GM20431 (cell line): ENCODE measurements around the gene SUGP2.

Source experiments
- in situ Hi-C: fragments of 300-500 bp; cut with MseI, MboI; formaldehyde crosslinking; loops from one replicate; pipeline ENCODE4 v1.15.0; 2020; ENCODE audit warnings: low sequenced_read_pairs; ENCODE audit not compliant: unreplicated experiment

SUGP2 gene

GRCh38 chr19:18995804-18996241 is 37.5 kb downstream of the SUGP2 start:
- in situ Hi-C loops, result no loop called here

DNA sequence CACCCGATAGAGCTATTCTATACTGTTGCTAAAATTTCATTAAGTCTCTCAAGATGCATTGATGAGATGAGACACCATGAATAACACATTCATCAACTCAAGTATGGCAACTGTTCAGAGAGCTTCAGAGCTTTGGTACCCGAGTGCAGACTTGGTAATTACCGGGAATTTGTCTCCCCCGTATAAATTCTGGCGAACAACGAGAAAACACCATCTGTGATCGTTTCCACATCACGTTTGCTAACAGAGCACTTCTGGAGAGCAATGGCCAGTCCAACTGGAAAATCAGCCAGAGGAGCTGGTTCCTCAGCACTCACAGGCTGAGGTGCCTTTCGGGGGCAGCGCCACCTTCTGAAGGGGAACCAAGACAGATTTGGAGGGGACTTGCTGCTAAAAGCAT is 40.2 kb downstream of the SUGP2 start:
- in situ Hi-C loops, result no loop called here

DNA sequence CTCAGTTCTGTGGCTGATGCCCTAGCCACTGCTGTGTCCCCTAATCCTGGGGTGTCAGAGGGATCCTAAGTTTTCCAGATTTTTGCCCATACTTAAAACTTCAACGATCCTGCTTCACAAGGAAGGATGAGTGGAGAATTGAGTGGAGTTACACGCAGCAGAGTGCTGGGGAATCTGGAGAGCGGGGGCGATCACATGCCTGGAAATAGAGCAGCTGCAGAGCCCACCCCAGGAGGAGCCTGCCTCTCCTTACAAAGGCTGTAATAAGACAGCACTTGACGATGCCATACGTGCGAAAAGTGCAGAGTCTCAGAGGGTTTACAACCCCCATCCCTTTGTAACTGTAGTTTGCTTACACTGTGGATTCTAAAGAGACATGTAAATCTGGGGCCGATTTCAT is 40.6 kb downstream of the SUGP2 start:
- in situ Hi-C loops, result no loop called here

GRCh38 chr19:18991468-18991867 is 41.8 kb downstream of the SUGP2 start:
- in situ Hi-C loops, result no loop called here

- in situ Hi-C loops, result no loop called here
Observed at GRCh38 chr19:18991006-18991405, 42.3 kb downstream of the SUGP2 start.

GRCh38 chr19:18990128-18990708 is 43.1 kb downstream of the SUGP2 start:
- in situ Hi-C loops, result no loop called here

DNA sequence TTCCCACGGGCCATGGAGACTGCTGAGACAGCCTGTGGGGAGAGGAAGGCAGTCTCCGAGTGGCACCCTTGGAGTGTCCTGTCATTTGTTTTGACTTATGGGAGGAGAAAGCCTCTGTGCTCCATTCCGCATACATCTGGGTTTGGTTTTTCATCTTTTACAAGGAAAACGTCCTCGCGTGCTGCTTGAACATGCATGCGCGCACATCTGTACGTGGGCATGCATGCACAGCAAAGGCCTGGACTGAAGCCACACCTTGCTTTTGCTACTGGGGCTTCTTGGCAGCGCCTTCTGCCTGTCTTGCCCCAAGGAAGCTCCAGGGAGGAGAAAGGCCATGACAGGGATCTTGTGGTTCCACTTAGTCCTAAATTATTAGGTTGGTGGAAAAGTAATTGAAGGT is 44.0 kb downstream of the SUGP2 start:
- in situ Hi-C loops, result no loop called here

DNA sequence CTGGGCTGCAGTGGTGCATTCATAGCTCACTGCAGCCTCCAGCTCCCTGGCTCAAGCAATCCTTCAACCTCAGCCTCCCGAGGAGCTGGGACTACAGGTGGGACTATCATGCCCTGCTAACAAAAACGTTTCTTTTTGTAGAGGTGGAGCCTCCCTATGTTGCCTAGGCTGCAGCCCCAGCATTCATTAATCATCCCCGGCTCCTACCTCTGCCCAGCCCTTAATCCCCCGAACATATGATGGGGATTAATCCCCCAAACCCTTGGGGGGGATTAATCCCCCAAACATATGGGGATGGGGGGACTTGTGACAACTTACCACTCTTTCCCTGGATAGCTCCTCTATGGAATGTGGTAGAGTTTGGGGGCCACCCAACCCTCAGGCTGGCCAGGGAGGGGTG is 45.9 kb downstream of the SUGP2 start:
- in situ Hi-C loops, result no loop called here

- in situ Hi-C loops, result no loop called here
Observed at GRCh38 chr19:18985257-18985656, 48.1 kb downstream of the SUGP2 start.

DNA sequence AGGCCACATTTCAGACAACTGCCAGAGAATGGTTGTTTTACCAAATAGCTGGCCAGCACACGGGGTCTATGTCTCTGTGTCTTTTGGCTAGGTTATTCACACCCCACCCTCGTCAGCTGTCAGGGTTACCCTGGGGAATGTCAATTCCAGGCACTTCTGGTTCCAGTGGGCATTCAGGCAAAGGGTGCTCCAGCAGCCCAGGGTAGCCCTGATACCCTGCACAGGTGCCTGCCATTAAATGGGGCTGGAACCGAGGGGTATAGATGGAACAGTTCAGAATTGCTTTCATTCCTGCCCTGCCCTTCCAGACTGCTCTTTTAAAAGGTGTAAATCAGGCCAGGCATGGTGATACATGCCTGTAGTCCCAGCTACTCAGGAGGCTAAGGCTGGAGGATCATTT is 49.1 kb downstream of the SUGP2 start:
- in situ Hi-C loops, result no loop called here

DNA sequence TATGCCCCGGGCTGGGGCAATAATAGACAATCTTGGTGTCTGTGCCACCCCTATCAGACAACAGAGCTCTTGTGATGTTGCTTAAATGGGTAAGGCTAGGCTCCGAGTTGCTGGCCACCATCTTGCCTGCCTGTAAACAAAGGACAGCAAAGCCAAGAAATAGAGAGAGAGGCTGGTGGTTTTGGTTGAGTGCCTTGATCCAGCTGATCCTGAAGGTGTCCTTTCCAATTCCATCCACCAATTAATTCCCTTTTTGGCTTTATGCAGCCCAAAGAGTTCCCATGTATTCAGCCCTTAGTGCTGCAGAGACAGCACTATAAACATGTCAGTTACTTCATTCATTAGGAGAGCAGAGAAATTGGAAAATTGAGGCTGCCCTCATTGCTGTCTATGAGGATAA is 50.6 kb downstream of the SUGP2 start:
- in situ Hi-C loops, result no loop called here

GRCh38 chr19:18980432-18981020 is 52.8 kb downstream of the SUGP2 start:
- in situ Hi-C loops, result no loop called here

GRCh38 chr19:18978616-18979015 is 54.7 kb downstream of the SUGP2 start:
- in situ Hi-C loops, result no loop called here

GRCh38 chr19:18975869-18976268 is 57.4 kb downstream of the SUGP2 start:
- in situ Hi-C loops, result no loop called here

- in situ Hi-C loops, result no loop called here
Observed at GRCh38 chr19:18975011-18975410, 58.3 kb downstream of the SUGP2 start.

DNA sequence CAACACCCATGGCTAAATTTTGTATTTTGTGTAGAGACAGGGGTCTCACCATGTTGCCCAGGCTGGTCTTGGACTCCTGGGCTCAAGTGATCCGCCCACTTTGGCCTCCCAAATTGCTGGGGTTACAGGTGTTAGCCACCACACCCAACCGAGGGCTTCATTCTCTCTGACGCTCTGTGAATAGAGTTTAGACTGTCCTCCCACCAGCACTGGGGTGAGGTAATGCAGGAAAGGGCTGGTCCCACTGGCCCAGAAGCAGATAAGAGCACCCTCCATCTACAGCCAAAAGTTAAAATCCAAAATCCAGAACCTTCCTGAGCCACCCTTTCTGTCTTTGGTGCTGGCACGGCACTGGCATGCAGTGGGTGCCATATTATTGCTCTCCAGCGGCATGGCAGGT is 60.5 kb downstream of the SUGP2 start:
- in situ Hi-C loops, result no loop called here

- in situ Hi-C loops, result no loop called here
Observed at GRCh38 chr19:18972301-18972811, 61.0 kb downstream of the SUGP2 start.

GRCh38 chr19:18969931-18970659 is 63.2 kb downstream of the SUGP2 start:
- in situ Hi-C loops, result no loop called here

GRCh38 chr19:18967358-18968146 is 65.8 kb downstream of the SUGP2 start:
- in situ Hi-C loops, result no loop called here

DNA sequence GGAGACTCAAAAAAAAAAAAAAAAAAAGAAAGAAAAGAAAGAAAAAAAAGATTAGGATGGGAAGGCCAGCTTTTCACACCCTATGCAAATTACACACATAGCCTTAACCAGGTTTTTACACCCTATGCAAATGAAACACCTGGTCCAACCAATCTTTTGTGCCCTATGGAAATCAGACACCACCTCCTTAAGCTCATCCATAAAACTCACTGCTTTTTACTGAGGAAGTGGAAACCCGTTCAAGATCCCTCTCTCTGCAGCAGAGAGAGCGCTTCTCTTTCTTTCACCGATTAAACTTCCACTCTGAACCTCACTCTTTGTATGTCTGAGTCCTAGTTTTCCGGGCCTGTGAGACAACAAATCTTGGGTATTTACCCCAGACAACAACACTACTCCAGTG is 67.0 kb downstream of the SUGP2 start:
- in situ Hi-C loops, result no loop called here

DNA sequence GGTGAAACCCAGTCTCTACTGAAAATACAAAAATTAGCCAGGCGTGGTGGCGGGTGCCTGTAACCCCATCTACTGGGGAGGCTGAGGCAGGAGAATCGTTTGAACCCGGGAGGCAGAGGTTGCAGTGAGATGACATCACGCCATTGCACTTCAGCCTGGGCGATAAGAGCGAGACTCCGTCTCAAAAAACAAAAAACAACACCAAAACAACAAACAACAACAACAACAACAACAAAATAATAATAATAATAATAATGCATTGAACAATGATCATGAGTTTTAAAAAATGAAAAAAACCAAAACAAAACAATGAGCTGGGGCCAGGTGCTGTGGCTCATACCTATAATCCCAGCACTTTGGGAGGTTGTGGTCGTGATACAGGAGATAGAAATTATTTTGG is 69.2 kb downstream of the SUGP2 start:
- in situ Hi-C loops, result no loop called here
